Hepatocyte (in vitro differentiated cells): ENCODE measurements around the gene ADCY2. TPM values are rescaled to one million over a fixed set of nuclear protein-coding genes. Genes with fewer than 3 reads are reported as not detected.
A peak's percentile ranks its signal among the peaks of the same experiment; 100 is the strongest.

Experiments used
- DNase-seq: peaks from one replicate; pipeline ENCODE4 v3.0.0-alpha.2; 2016; ENCODE audit warnings: low spot score
- H2AFZ ChIP-seq: fragments of 200-600 bp; sonication (generic); 2 replicates; pipeline ENCODE4 v1.6.0; 2016; ENCODE audit warnings: antibody characterized with exemption, mild to moderate bottlenecking
- H3K27ac ChIP-seq: fragments of 200-600 bp; sonication (generic); 2 replicates; pipeline ENCODE4 v1.5.1; 2016; ENCODE audit warnings: mild to moderate bottlenecking
- H3K27me3 ChIP-seq: fragments of 200-600 bp; sonication (generic); 2 replicates; pipeline ENCODE4 v1.6.1; 2016
- H3K36me3 ChIP-seq: fragments of 200-600 bp; sonication (generic); replicated peaks from 2 replicates; pipeline ENCODE4 v1.5.1; 2016; ENCODE audit warnings: low read depth; ENCODE audit not compliant: insufficient read depth
- H3K4me1 ChIP-seq: fragments of 200-600 bp; sonication (generic); 2 replicates; pipeline ENCODE4 v1.5.1; 2016; ENCODE audit warnings: mild to moderate bottlenecking, moderate library complexity; ENCODE audit not compliant: insufficient read depth
- H3K4me2 ChIP-seq: fragments of 200-600 bp; sonication (generic); 2 replicates; pipeline ENCODE4 v1.6.0; 2016
- H3K4me3 ChIP-seq: fragments of 200-600 bp; sonication (generic); 2 replicates; pipeline ENCODE4 v1.5.1; 2016; ENCODE audit warnings: mild to moderate bottlenecking
- H3K79me2 ChIP-seq: fragments of 200-600 bp; sonication (generic); 2 replicates; pipeline ENCODE4 v1.6.0; 2017; ENCODE audit warnings: mild to moderate bottlenecking
- H3K9me2 ChIP-seq: fragments of 200-600 bp; sonication (generic); replicated peaks from 2 replicates; pipeline ENCODE4 v1.6.0; 2017; ENCODE audit warnings: mild to moderate bottlenecking; ENCODE audit not compliant: insufficient read depth
- H3K9me3 ChIP-seq: fragments of 200-600 bp; sonication (generic); 2 replicates; pipeline ENCODE4 v1.5.1; 2016; ENCODE audit warnings: low read depth, mild to moderate bottlenecking
- H4K20me1 ChIP-seq: fragments of 200-600 bp; sonication (generic); 2 replicates; pipeline ENCODE4 v1.6.0; 2016; ENCODE audit warnings: mild to moderate bottlenecking; ENCODE audit not compliant: insufficient read depth, poor library complexity, severe bottlenecking
- CTCF ChIP-seq: fragments of 200-600 bp; sonication (generic); IDR thresholded peaks from 2 replicates; pipeline ENCODE4 v1.5.1; 2016; ENCODE audit warnings: antibody characterized with exemption, mild to moderate bottlenecking; ENCODE audit not compliant: poor library complexity
- EZH2 ChIP-seq: fragments of 200-600 bp; sonication (generic); IDR thresholded peaks from 2 replicates; pipeline ENCODE4 v1.6.1; 2016; ENCODE audit warnings: antibody characterized with exemption, mild to moderate bottlenecking, borderline replicate concordance
- EZH2phosphoT487 ChIP-seq: fragments of 200-600 bp; sonication (generic); IDR thresholded peaks from one replicate; pipeline ENCODE4 v1.6.1; 2018; ENCODE audit warnings: antibody characterized with exemption, mild to moderate bottlenecking, low read depth, moderate library complexity; ENCODE audit not compliant: unreplicated experiment, severe bottlenecking
- WGBS: methylation state at CpG from one replicate; pipeline ENCODE4 v1.1.6; 2016; ENCODE audit warnings: low lambda C conversion rate; ENCODE audit errors: missing lambda C conversion rate; 5-methylcytosine and 5-hydroxymethylcytosine counted together
- polyA plus RNA-seq: library from polyadenylated mRNA; unstranded; fragments of >200 nt; fragmentation: Nextera tagmentation; extraction: Ambion mirVana; gene quantifications from 2 replicates; pipeline ENCODE4 v1.2.1, GENCODE V29; 2016
- total RNA-seq: library from RNA; depleted of rRNA; stranded (reverse); fragments of >200 nt; gene quantifications from 2 replicates; pipeline ENCODE4 v1.2.3, GENCODE V29; 2014

Gene ADCY2
- total and polyA plus RNA-seq, 2 experiments from 2014 or later, result 3.2 to 8.5 TPM

DNA sequence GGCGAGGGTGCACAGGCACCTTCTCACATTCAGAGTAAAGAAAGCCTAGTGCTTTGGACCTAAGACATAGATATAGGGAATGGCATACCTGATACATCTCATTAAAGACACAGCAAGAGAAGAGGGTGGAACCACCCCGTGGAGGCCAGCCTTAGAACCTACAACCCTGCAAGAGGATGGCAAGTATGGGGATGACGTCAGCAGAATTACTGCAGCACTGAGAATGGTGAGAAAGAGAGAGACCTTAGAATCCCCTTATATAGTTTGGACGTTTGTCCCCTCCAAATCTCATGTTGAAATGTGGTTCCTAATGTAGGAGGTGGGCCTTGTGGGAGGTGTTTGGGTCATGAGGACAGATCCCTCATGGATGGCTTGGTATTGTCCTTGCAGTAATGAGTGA is 28.2 kb upstream of the ADCY2 start:
- Histone ChIP-seq H2AFZ (no peak overlapping the region), H3K36me3 (no peaks in the 10 kb centered on the region)
- WGBS, result 69% methylated on average over 4 of the region's 4 CpGs

DNA sequence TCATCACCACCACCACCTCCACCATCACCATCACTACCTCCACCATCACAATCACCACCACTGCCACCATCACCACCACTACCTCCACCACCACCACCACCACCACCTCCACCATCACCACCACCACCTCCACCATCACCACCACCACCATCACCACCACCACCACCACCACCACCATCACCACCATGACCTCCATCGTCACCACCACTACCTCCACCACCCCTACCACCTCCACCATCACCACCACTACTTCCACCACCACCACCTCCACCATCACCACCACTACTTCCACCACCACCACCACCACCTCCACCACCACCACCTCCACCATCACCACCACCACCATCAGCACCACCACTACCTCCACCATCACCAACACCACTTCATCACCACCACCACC is 23.5 kb upstream of the ADCY2 start:
- H3K9me2 ChIP-seq, result no peaks in the 10 kb centered on the region
- peak; percentile 58 for DNase-seq
- H3K4me2 ChIP-seq, result no peak overlapping the region
- H3K27ac ChIP-seq, result no peak overlapping the region
- TF ChIP-seq EZH2, result no peak
- no peak for TF ChIP-seq EZH2phosphoT487
- no peak overlapping the region for H2AFZ ChIP-seq
- no peaks in the 10 kb centered on the region for H3K9me3 ChIP-seq
- WGBS, result 100% methylated on average over 1 of the region's 1 CpG
- H3K4me3 ChIP-seq, result no peak overlapping the region
- no peaks in the 10 kb centered on the region for H3K27me3 ChIP-seq
- no peaks in the 10 kb centered on the region for H3K36me3 ChIP-seq
- H4K20me1 ChIP-seq, result no peaks in the 10 kb centered on the region
- no peaks in the 10 kb centered on the region for H3K4me1 ChIP-seq
- H3K79me2 ChIP-seq, result no peaks in the 10 kb centered on the region

More for the DNA sequence above, 28.2 kb upstream of the ADCY2 start:
- H4K20me1 ChIP-seq, result no peaks in the 10 kb centered on the region
- no peaks in the 10 kb centered on the region for H3K27me3 ChIP-seq
- H3K79me2 ChIP-seq, result no peaks in the 10 kb centered on the region
- no peak overlapping the region for H3K4me3 ChIP-seq
- no peak for TF ChIP-seq EZH2phosphoT487
- no peak for TF ChIP-seq EZH2
- no peak for TF ChIP-seq CTCF
- no peak overlapping the region for H3K27ac ChIP-seq
- H3K4me2 ChIP-seq, result no peak overlapping the region
- no peaks in the 10 kb centered on the region for H3K9me3 ChIP-seq
- no peak for DNase-seq
- no peaks in the 10 kb centered on the region for H3K9me2 ChIP-seq
- H3K4me1 ChIP-seq, result no peaks in the 10 kb centered on the region

DNA sequence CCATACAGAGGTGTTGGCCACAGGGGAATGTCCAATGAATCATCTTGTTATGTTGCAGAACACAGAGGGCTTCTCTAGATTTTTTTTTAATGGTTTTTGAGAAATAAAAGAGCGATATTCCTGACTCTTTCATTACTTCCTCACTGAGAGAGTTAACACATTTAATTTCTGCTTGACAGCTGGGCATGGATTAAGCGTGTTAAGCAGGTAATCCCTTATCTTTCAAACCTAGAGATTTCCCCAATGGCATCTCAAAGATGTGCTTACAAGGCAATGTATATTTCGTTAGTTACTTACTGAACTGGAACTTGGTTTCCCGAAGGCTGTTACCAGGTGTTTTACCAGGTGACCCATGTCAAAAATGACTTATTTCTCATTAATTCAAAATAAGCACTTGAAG is 21.8 kb upstream of the ADCY2 start:
- Histone ChIP-seq H3K9me3 (no peaks in the 10 kb centered on the region), H3K4me2 (no peak overlapping the region), H2AFZ (no peak overlapping the region), H3K4me3 (no peak overlapping the region), H3K27me3 (no peaks in the 10 kb centered on the region), H3K9me2 (no peaks in the 10 kb centered on the region), H3K79me2 (no peaks in the 10 kb centered on the region), H3K36me3 (no peaks in the 10 kb centered on the region), H3K27ac (no peak overlapping the region), H4K20me1 (no peaks in the 10 kb centered on the region), H3K4me1 (no peaks in the 10 kb centered on the region)
- TF ChIP-seq EZH2phosphoT487, result no peak
- TF ChIP-seq EZH2, result no peak
- TF ChIP-seq CTCF, result no peak
- DNase-seq, result no peak
- WGBS, result 84% methylated on average over 4 of the region's 4 CpGs

DNA sequence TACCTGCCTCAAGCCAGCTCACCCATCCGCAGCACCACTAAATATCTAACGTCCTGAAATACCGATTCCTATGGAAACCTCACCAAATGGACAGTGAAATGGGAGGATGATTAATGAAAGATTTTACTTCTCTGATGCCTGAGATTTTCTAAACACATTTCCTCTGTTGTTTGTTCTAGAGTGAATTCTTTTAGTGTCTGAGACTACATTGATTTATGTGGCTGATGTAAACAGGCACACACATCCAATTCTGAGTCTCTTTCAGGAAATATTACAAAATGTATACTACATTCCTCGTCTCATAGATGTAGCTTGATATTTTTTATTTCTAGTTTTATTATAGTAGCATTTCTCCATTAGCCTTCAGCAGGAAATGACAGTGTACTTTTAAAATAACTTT is 20.5 kb upstream of the ADCY2 start:
- H4K20me1 ChIP-seq, result no peaks in the 10 kb centered on the region

More for the DNA sequence above, 20.5 kb upstream of the ADCY2 start:
- Histone ChIP-seq H3K27me3 (no peaks in the 10 kb centered on the region), H3K79me2 (no peaks in the 10 kb centered on the region), H3K36me3 (no peaks in the 10 kb centered on the region), H3K4me3 (no peak overlapping the region), H3K9me3 (no peaks in the 10 kb centered on the region), H2AFZ (no peak overlapping the region), H3K4me2 (no peak overlapping the region), H3K27ac (no peak overlapping the region), H3K9me2 (no peaks in the 10 kb centered on the region), H3K4me1 (no peaks in the 10 kb centered on the region)
- 77% methylated on average over 4 of the region's 4 CpGs for WGBS
- DNase-seq, result no peak
- TF ChIP-seq EZH2 (no peak), EZH2phosphoT487 (no peak), CTCF (no peak)
